SU-DHL-6 (cell line): ENCODE results near the gene ME2.

ENCODE experiments used
- CTCF ChIP-seq: fragments of 200-600 bp; sonication (generic); IDR thresholded peaks from one replicate; pipeline ENCODE4 v1.5.1; 2017; ENCODE audit warnings: antibody characterized with exemption, mild to moderate bottlenecking, low read length, moderate library complexity; ENCODE audit not compliant: insufficient read depth, poor library complexity, severe bottlenecking
- EZH2phosphoT487 ChIP-seq: fragments of 200-600 bp; sonication (generic), shearing (Covaris generic); conservative IDR thresholded peaks from 2 replicates; pipeline ENCODE4 v1.6.1; 2018; ENCODE audit warnings: mild to moderate bottlenecking, antibody characterized with exemption, low read length, moderate library complexity, mixed read lengths

GRCh38 chr18:50989711-50990110 lies 110.8 kb downstream of the ME2 start:
- TF ChIP-seq CTCF (no peak), EZH2phosphoT487 (no peak)
